Subcutaneous abdominal adipose tissue (tissue), 5 donors: ENCODE data around the gene FREM2.

Experiments used
- H3K27ac ChIP-seq: one replicate; pipeline ENCODE4 v1.7.0; 2013; ENCODE audit warnings: low read depth, mild to moderate bottlenecking, inconsistent platforms, low read length, moderate library complexity
- H3K27me3 ChIP-seq, 5 donors: one replicate each; pipeline ENCODE4 v1.7.0; 2013; ENCODE audit warnings: low read length in 5 of 5, inconsistent platforms in 1 of 5; ENCODE audit not compliant: control insufficient read depth in 5 of 5, insufficient read depth in 4 of 5
- H3K36me3 ChIP-seq, 5 donors: one replicate each; pipeline ENCODE4 v1.7.0; 2013; ENCODE audit warnings: low read length in 5 of 5; ENCODE audit not compliant: control insufficient read depth in 5 of 5, insufficient read depth in 5 of 5
- H3K4me1 ChIP-seq, 5 donors: one replicate each; pipeline ENCODE4 v1.7.0; 2013; ENCODE audit warnings: low read length in 5 of 5, mild to moderate bottlenecking in 3 of 5, moderate library complexity in 1 of 5; ENCODE audit not compliant: control insufficient read depth in 5 of 5, insufficient read depth in 5 of 5
- H3K4me3 ChIP-seq, 5 donors: one replicate each; pipeline ENCODE4 v1.7.0; 2013; ENCODE audit warnings: low read length in 5 of 5, low read depth in 1 of 5
- H3K9ac ChIP-seq, 5 donors: one replicate each; pipeline ENCODE4 v1.7.0; 2013; ENCODE audit warnings: low read length in 5 of 5, mild to moderate bottlenecking in 4 of 5, moderate library complexity in 3 of 5
- H3K9me3 ChIP-seq, 5 donors: one replicate each; pipeline ENCODE4 v1.7.0; 2013; ENCODE audit warnings: low read length in 5 of 5; ENCODE audit not compliant: control insufficient read depth in 5 of 5
- donor health status: healthy.
- donor health status: healthy.
- donor health status: healthy.
- donor health status: healthy.
- donor health status: healthy.

The FREM2 gene

GRCh38 chr13:38804536-38804935 lies 117.7 kb downstream of the FREM2 start:
- Histone ChIP-seq H3K9me3 (peaks cover 5 to 21% (median 13%) of the 10 kb centered on the region in 5 donors), H3K4me3 (no peak overlapping the region), H3K36me3 (no peaks in the 10 kb centered on the region), H3K4me1 (no peaks in the 10 kb centered on the region), H3K27ac (no peak overlapping the region), H3K9ac (no peak overlapping the region), H3K27me3 (no peaks in the 10 kb centered on the region)

- no peaks in the 10 kb centered on the region for H3K4me1 ChIP-seq
- no peak overlapping the region for H3K27ac ChIP-seq
- H3K9me3 ChIP-seq: peaks cover 0 to 16% (median 8%) of the 10 kb centered on the region in 5 donors
- no peaks in the 10 kb centered on the region for H3K36me3 ChIP-seq
- H3K4me3 ChIP-seq: no peak overlapping the region
- H3K9ac ChIP-seq: no peak overlapping the region
- H3K27me3 ChIP-seq: no peaks in the 10 kb centered on the region
Measured at GRCh38 chr13:38814331-38814730, 127.5 kb downstream of the FREM2 start.

DNA sequence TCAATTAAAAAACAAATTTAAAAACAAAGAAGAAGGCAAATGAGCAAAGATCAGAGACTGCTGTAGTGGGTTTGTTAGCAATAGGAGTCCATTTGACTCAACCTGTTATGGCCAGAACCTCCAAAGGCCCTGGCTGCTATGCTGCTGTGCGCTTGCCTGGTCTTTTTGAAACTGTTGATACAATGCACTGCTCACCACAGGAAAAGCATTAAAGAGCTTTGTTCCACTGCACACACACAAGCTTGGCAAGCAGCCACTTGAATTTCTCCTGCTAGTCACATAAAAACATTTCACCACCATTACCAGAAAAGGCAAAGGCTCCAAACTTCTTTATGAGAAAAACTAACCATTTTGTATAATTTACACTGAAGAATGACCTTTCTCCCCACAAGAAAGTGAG lies 132.2 kb downstream of the FREM2 start:
- no peak overlapping the region for H3K9ac ChIP-seq

GRCh38 chr13:38819596-38819995 lies 132.7 kb downstream of the FREM2 start:
- H3K27me3 ChIP-seq: no peaks in the 10 kb centered on the region
- H3K4me3 ChIP-seq: no peak overlapping the region
- no peaks in the 10 kb centered on the region for H3K36me3 ChIP-seq
- H3K9me3 ChIP-seq: no peaks in the 10 kb centered on the region
- H3K4me1 ChIP-seq: no peaks in the 10 kb centered on the region
- H3K9ac ChIP-seq: no peak overlapping the region
- no peak overlapping the region for H3K27ac ChIP-seq

More for the DNA sequence above, 132.2 kb downstream of the FREM2 start:
- Histone ChIP-seq H3K27me3 (no peaks in the 10 kb centered on the region), H3K4me3 (no peak overlapping the region), H3K4me1 (no peaks in the 10 kb centered on the region), H3K36me3 (no peaks in the 10 kb centered on the region), H3K27ac (no peak overlapping the region), H3K9me3 (no peaks in the 10 kb centered on the region)

DNA sequence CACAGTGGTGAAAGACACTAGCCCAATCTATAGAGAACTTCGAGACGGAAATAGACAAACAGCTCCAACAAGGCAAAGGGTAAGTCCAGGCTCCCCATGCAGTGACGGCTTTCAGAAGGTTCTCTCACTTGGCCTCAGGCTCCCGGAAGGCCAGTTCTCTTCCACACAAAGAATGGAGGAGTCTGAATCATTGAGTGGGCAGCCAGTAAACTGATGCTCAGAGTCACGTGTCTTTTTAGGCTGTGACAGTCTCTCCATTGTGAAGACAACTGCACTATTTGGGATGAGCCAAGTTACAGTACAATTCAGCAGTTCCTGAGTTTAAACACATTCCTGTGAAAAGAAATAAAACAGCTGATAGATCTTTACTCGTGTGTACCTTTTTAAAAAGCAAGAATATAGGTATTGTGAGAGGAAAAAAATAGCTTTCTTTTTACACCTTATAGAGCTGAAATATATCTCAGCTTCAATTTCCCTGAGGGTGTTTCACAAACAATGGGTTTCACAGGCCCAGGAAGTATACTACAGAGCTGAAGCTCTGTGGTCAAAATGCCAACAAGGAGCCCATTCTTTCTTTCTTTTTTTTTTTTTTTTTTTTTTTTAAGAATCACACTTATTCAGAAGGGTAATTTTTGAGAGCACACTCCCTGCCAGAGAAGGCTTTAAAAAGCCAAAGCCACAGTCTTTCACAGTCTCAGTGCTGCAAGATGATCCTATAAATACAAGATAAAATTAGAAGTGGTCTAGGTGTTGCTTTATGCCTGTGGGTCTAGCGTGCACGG lies 135.1 kb downstream of the FREM2 start:
- H3K9me3 ChIP-seq: no peaks in the 10 kb centered on the region
- no peak overlapping the region for H3K4me3 ChIP-seq
- H3K4me1 ChIP-seq: peaks cover 0 to 3% (median 0%) of the 10 kb centered on the region in 5 donors
- H3K27ac ChIP-seq: no peak overlapping the region
- no peaks in the 10 kb centered on the region for H3K27me3 ChIP-seq
- no peak overlapping the region for H3K9ac ChIP-seq
- H3K36me3 ChIP-seq: no peaks in the 10 kb centered on the region

- no peak overlapping the region for H3K9ac ChIP-seq
- H3K36me3 ChIP-seq: no peaks in the 10 kb centered on the region
- peaks cover 0 to 3% (median 0%) of the 10 kb centered on the region in 5 donors for H3K9me3 ChIP-seq
- no peaks in the 10 kb centered on the region for H3K27me3 ChIP-seq
- no peak overlapping the region for H3K27ac ChIP-seq
- peaks cover 0 to 3% (median 0%) of the 10 kb centered on the region in 5 donors for H3K4me1 ChIP-seq
- no peak overlapping the region for H3K4me3 ChIP-seq
Measured at GRCh38 chr13:38824342-38824741, 137.5 kb downstream of the FREM2 start.

GRCh38 chr13:38826182-38826813 lies 139.4 kb downstream of the FREM2 start:
- Histone ChIP-seq H3K4me3 (peak overlapping the region in 1 of 5 donors; percentile 19), H3K27ac (no peak overlapping the region), H3K9me3 (peaks cover 0 to 3% (median 0%) of the 10 kb centered on the region in 5 donors), H3K36me3 (no peaks in the 10 kb centered on the region), H3K4me1 (peaks cover 0 to 3% (median 0%) of the 10 kb centered on the region in 5 donors), H3K9ac (no peak overlapping the region), H3K27me3 (no peaks in the 10 kb centered on the region)

GRCh38 chr13:38830442-38831045 lies 143.7 kb downstream of the FREM2 start:
- Histone ChIP-seq H3K4me3 (no peak overlapping the region), H3K36me3 (no peaks in the 10 kb centered on the region), H3K27ac (no peak overlapping the region), H3K9ac (no peak overlapping the region), H3K9me3 (peaks cover 0 to 3% (median 0%) of the 10 kb centered on the region in 5 donors), H3K27me3 (no peaks in the 10 kb centered on the region), H3K4me1 (peaks cover 0 to 3% (median 0%) of the 10 kb centered on the region in 5 donors)

DNA sequence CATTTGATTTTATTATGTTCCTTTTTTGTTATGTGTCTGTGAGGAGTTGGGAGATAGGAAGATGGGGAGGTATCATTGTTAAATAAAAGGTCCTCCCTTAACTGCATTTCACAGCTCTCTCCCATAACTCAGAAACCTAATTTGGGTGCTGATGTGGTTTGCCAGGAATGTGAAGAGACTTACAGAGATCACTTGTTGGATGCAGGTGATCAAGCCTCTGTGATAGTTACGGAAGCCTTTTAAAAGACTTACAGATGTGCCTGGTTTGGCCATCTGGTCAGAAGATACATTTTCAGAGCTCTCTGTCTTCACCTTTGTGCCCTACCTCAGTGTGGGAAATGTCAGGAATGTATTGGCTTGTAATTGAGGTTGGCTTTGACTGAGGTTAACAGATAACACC lies 157.7 kb downstream of the FREM2 start:
- Histone ChIP-seq H3K36me3 (no peaks in the 10 kb centered on the region), H3K9ac (no peak overlapping the region), H3K4me1 (no peaks in the 10 kb centered on the region), H3K27me3 (peaks cover 0 to 3% (median 0%) of the 10 kb centered on the region in 5 donors), H3K27ac (no peak overlapping the region), H3K9me3 (peaks cover 0 to 3% (median 0%) of the 10 kb centered on the region in 5 donors), H3K4me3 (no peak overlapping the region)

- no peak overlapping the region for H3K4me3 ChIP-seq
- H3K27ac ChIP-seq: no peak overlapping the region
- no peaks in the 10 kb centered on the region for H3K36me3 ChIP-seq
- no peaks in the 10 kb centered on the region for H3K9me3 ChIP-seq
- no peak overlapping the region for H3K9ac ChIP-seq
- no peaks in the 10 kb centered on the region for H3K4me1 ChIP-seq
- peaks cover 0 to 3% (median 0%) of the 10 kb centered on the region in 5 donors for H3K27me3 ChIP-seq
Measured at GRCh38 chr13:38848360-38848759, 161.5 kb downstream of the FREM2 start.
